ENCODE measurements around the gene ITGB5. TPM values are rescaled to one million over a fixed set of nuclear protein-coding genes. Genes with fewer than 3 reads are reported as not detected.

ITGB5 gene
- total RNA-seq, 1 experiment from 2014 or later = 132 TPM

- H3K9me3 Mint-ChIP-seq (ENCODE audit: unreplicated experiment) = no peaks in the 10 kb centered on the region
- Histone ChIP-seq H3K27me3 (replicated peaks; ENCODE audit: control insufficient read depth, insufficient read depth, low read length) (no peaks in the 10 kb centered on the region), H3K36me3 (ENCODE audit: control insufficient read depth, insufficient read depth, low read length) (peaks cover 1% of the 10 kb centered on the region; the same call in 1 of the 2 replicates), H3K4me1 (peaks cover 22% of the 10 kb centered on the region), H3K9me3 (no peaks in the 10 kb centered on the region), H3K4me3 (ENCODE audit: low read depth, low read length) (no peak overlapping the region)
- CTCF ChIA-PET = interaction anchor here (0.6 kb wide), 1 partner anchor 1043 kb away, joined by 3 read pairs; no protein-coding TSS in a partner anchor
- H3K27me3 Mint-ChIP-seq (ENCODE audit: insufficient read depth, unreplicated experiment) = no peaks in the 10 kb centered on the region
- POLR2A ChIA-PET = no interaction called here
- no peak for DNase-seq
- H3K27ac Mint-ChIP-seq (ENCODE audit: unreplicated experiment) = no peak overlapping the region
- TF ChIP-seq CTCF (IDR thresholded peaks at IDR 0.05; ENCODE audit: insufficient read depth in 1 of 2, low read depth in 1 of 2, low read length in 1 of 2, severe bottlenecking in 1 of 2, unreplicated experiment in 1 of 2) = no peak
- H3K4me3 Mint-ChIP-seq (ENCODE audit: unreplicated experiment) = no peak overlapping the region
- intact Hi-C loops (cut with micrococcal nuclease; ENCODE audit: unreplicated experiment) = no loop called here
- H3K36me3 Mint-ChIP-seq (ENCODE audit: insufficient read depth, unreplicated experiment) = peaks cover 50% of the 10 kb centered on the region
- no TSS peak for BruUV-seq (replicated peaks)
- H3K4me1 Mint-ChIP-seq (ENCODE audit: low read depth, unreplicated experiment) = peaks cover 9% of the 10 kb centered on the region
Measured at GRCh38 chr3:124843047-124843446, 44.1 kb downstream of the ITGB5 start.

GRCh38 chr3:124841517-124841916 is 45.6 kb downstream of the ITGB5 start:
- Mint-ChIP-seq H3K4me1 (ENCODE audit: low read depth, unreplicated experiment) (peaks cover 21% of the 10 kb centered on the region), H3K27ac (ENCODE audit: unreplicated experiment) (no peak overlapping the region), H3K9me3 (ENCODE audit: unreplicated experiment) (no peaks in the 10 kb centered on the region), H3K4me3 (ENCODE audit: unreplicated experiment) (no peak overlapping the region), H3K27me3 (ENCODE audit: insufficient read depth, unreplicated experiment) (no peaks in the 10 kb centered on the region), H3K36me3 (ENCODE audit: insufficient read depth, unreplicated experiment) (peaks cover 53% of the 10 kb centered on the region)
- BruUV-seq (replicated peaks) = no TSS peak
- Histone ChIP-seq H3K4me1 (peaks cover 37% of the 10 kb centered on the region), H3K36me3 (ENCODE audit: control insufficient read depth, insufficient read depth, low read length) (peaks cover 1% of the 10 kb centered on the region; the same call in 1 of the 2 replicates), H3K9me3 (no peaks in the 10 kb centered on the region), H3K27me3 (replicated peaks; ENCODE audit: control insufficient read depth, insufficient read depth, low read length) (no peaks in the 10 kb centered on the region), H3K4me3 (ENCODE audit: low read depth, low read length) (no peak overlapping the region)
- intact Hi-C loops (cut with micrococcal nuclease; ENCODE audit: unreplicated experiment) = no loop called here
- DNase-seq = no peak
- POLR2A ChIA-PET = no interaction called here
- CTCF ChIA-PET = no interaction called here
- no peak for TF ChIP-seq CTCF (IDR thresholded peaks at IDR 0.05; ENCODE audit: insufficient read depth in 1 of 2, low read depth in 1 of 2, low read length in 1 of 2, severe bottlenecking in 1 of 2, unreplicated experiment in 1 of 2)

GRCh38 chr3:124840331-124840730 is 46.8 kb downstream of the ITGB5 start:
- Histone ChIP-seq H3K36me3 (ENCODE audit: control insufficient read depth, insufficient read depth, low read length) (no peaks in the 10 kb centered on the region), H3K27me3 (replicated peaks; ENCODE audit: control insufficient read depth, insufficient read depth, low read length) (no peaks in the 10 kb centered on the region), H3K4me3 (ENCODE audit: low read depth, low read length) (no peak overlapping the region), H3K9me3 (no peaks in the 10 kb centered on the region), H3K4me1 (peaks cover 49% of the 10 kb centered on the region)
- H3K4me3 Mint-ChIP-seq (ENCODE audit: unreplicated experiment) = no peak overlapping the region
- intact Hi-C loops (cut with micrococcal nuclease; ENCODE audit: unreplicated experiment) = no loop called here
- CTCF ChIA-PET = interaction anchor here (0.6 kb wide), 1 partner anchor 61 kb away, joined by 3 read pairs; no protein-coding TSS in a partner anchor
- no peaks in the 10 kb centered on the region for H3K9me3 Mint-ChIP-seq (ENCODE audit: unreplicated experiment)
- peaks cover 27% of the 10 kb centered on the region for H3K4me1 Mint-ChIP-seq (ENCODE audit: low read depth, unreplicated experiment)
- H3K27me3 Mint-ChIP-seq (ENCODE audit: insufficient read depth, unreplicated experiment) = no peaks in the 10 kb centered on the region
- no peak for DNase-seq
- no peak overlapping the region for H3K27ac Mint-ChIP-seq (ENCODE audit: unreplicated experiment)
- POLR2A ChIA-PET = no interaction called here
- BruUV-seq (replicated peaks) = no TSS peak
- H3K36me3 Mint-ChIP-seq (ENCODE audit: insufficient read depth, unreplicated experiment) = peaks cover 46% of the 10 kb centered on the region
- TF ChIP-seq CTCF (IDR thresholded peaks at IDR 0.05; ENCODE audit: insufficient read depth in 1 of 2, low read depth in 1 of 2, low read length in 1 of 2, severe bottlenecking in 1 of 2, unreplicated experiment in 1 of 2) = no peak

Measured in Caco-2 (cell line).